ENCODE measurements around the gene INPP5A. TPM values are rescaled to one million over a fixed set of nuclear protein-coding genes. Genes with fewer than 3 reads are reported as not detected.

The INPP5A gene
- total and polyA plus RNA-seq, 10 of the 15 experiments (the other 5 are each of a cell fraction or from before 2014, with no cell fraction given), result 0.52 to 15.0 (median 6.3) TPM

- Histone ChIP-seq H4K20me1 (ENCODE audit: control insufficient read depth, insufficient read depth) (no peaks in the 10 kb centered on the region), H3K4me3 (no peak overlapping the region), H3K27ac (ENCODE audit: control insufficient read depth, insufficient read depth) (no peak overlapping the region), H3K79me2 (ENCODE audit: control insufficient read depth, insufficient read depth, low read length) (no peaks in the 10 kb centered on the region), H3K4me2 (ENCODE audit: control insufficient read depth, insufficient read depth) (no peak overlapping the region), H2AFZ (ENCODE audit: control insufficient read depth, low read depth, low read length) (no peak overlapping the region), H3K4me1 (ENCODE audit: control insufficient read depth, insufficient read depth, low read length) (no peaks in the 10 kb centered on the region), H3K9ac (ENCODE audit: control insufficient read depth, insufficient read depth, low read length) (no peak overlapping the region), H3K36me3 (ENCODE audit: control insufficient read depth in 2 of 2, insufficient read depth in 2 of 2, low read length in 1 of 2) (no peaks in the 10 kb centered on the region; a peak in 1 of 4 replicates), H3K9me3 (replicated peaks; ENCODE audit: control insufficient read depth, insufficient read depth, low read length) (no peaks in the 10 kb centered on the region; the same call in 2 of the 3 replicates), H3K27me3 (replicated peaks in 1 of 2; ENCODE audit: control insufficient read depth in 2 of 2, insufficient read depth in 2 of 2, low read length in 1 of 2) (no peaks in the 10 kb centered on the region)
- ChIA-PET SMC1A (ENCODE audit: uncharacterized antibody, unreplicated experiment) (no interaction called here), RAD21 (ENCODE audit: unreplicated experiment) (no interaction called here), POLR2A (no interaction called here), CTCF (no interaction called here)
- WGBS (ENCODE audit: insufficient coverage, insufficient replicate concordance, low lambda C conversion rate, missing lambda C conversion rate), result 79% methylated on average over 14 of the region's 14 CpGs
- FAIRE-seq, result no peak
- in situ Hi-C loops (cut with MboI) (no loop called here), intact Hi-C loops (cut with micrococcal nuclease; ENCODE audit: unreplicated experiment) (no loop called here)
- BruUV-seq (replicated peaks), result no TSS peak
- DNase-seq (ENCODE audit: low read depth, low spot score), result no peak
- no peak for TF ChIP-seq KAT2A (conservative IDR thresholded peaks at IDR 0.05; ENCODE audit: control insufficient read depth, low read depth, low read length)
- TF ChIP-seq ZBTB40 (IDR thresholded peaks at IDR 0.05; ENCODE audit: borderline replicate concordance), result no peak
- TF ChIP-seq RELA (IDR thresholded peaks at IDR 0.05; ENCODE audit: borderline replicate concordance, partially characterized antibody), result no peak
- TF ChIP-seq FOXM1 (IDR thresholded peaks at IDR 0.05; ENCODE audit: low read depth, low read length), result no peak
- no peak for ATAC-seq
Observed at GRCh38 chr10:132687893-132688579, 150.4 kb downstream of the INPP5A start.

Data from GM12878 (cell line).